Activated T-cell treated with anti-CD3 and anti-CD28 coated beads for 48 hours (primary cell): ENCODE measurements around the gene FAXDC2.

Experiments used
- DNase-seq: peaks from one replicate; pipeline ENCODE4 v3.0.0-alpha.2; 2020; ENCODE audit warnings: low read depth

FAXDC2 gene

GRCh38 chr5:154850255-154851062 is at the start of gene FAXDC2:
Gene FAXDC2, minus strand, starts transcription at chr5:154850603. Its CDS starts 12,425 bp downstream, at chr5:154838178.
- DNase-seq, result no peak

GRCh38 chr5:154900066-154900465 is 49.7 kb upstream of the FAXDC2 start:
- DNase-seq, result no peak

DNA sequence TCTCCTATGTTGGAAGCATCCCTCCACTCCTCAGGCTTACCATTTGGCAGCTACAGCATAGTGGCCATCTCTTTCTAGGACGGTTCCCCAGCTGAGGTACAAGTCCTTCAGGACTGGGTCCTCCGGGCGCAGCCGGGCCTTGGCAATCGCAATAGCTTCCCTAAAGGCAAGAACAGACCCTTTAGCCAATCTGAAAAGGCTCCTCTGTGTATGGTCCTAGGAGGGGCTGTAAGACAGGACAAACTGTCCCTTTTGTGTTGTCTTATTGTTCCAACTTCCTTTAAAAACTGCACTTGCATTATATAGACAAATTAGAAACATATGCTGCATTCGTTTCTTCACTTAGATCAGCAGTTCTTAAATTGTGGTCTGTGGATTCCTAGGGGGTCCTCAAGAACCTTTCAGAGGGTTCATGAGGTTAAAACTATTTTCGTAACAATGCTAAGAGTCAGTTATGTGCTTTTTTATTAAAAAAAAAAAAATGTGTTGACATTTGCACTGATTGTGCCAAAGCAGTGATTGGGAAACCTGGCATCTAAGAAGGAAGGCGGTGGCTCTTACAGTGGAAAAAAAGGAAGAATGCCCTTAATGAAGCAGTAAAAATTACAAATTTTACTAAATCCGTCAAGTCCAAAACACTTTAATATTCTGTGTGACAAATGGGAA is 48.9 kb upstream of the FAXDC2 start:
- DNase-seq, result no peak

GRCh38 chr5:154898210-154898609 is 47.8 kb upstream of the FAXDC2 start:
- DNase-seq, result no peak

DNA sequence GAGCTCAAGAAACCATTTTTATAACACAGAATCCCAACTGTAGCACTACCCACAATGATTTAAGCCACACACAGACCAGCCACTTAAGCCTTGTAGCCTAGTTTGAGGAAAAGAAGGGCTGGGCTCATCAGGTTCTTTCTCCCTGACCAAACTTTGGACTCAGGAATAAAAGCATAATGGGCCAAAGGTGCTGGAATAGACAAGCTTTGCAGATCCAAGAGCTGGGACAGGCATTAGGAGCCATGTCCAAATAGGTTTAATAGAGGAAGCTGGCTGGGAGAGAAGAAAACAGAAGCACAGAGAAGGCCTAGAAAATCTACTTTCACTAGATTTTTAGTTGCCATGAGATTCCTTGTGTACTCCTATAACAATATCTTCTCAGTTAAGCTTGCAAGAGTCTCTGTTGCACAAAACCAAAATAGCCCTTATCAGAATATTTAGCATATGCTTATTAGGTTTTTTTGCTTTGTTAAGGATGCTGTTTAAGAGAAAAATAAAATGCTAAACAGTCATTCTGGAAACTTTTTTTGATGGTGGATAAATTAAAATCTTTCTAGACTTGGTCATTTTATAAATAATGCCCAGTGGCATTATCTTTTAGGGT is 46.3 kb upstream of the FAXDC2 start:
- no peak for DNase-seq

- DNase-seq, result no peak
These were observed 45.5 kb upstream of the FAXDC2 start for GRCh38 chr5:154895606-154896561.

- no peak for DNase-seq
These were observed 43.0 kb upstream of the FAXDC2 start for GRCh38 chr5:154893381-154893780.

- DNase-seq, result no peak
These were observed 42.0 kb upstream of the FAXDC2 start for GRCh38 chr5:154892369-154892771.

GRCh38 chr5:154885439-154885838 is 35.0 kb upstream of the FAXDC2 start:
- no peak for DNase-seq

GRCh38 chr5:154884424-154884823 is 34.0 kb upstream of the FAXDC2 start:
- DNase-seq, result no peak

DNA sequence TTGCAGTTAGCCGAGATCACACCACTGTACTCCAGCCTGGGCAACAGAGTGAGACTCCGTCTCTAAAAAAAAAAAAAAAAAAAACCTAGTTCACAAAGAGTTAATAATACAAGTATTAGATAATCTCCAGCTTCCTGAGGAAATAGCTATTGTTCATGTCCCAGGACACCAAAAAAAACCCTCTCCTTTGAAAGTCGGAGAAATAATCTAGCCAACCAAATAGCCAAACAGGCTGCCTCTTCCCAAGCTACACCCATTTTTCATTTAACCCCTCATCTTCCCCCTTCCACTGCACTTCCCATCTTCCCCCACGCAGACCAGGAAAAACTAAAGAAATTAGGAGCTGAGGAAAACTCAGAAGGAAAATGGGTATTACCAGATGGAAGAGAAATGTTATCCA is 31.6 kb upstream of the FAXDC2 start:
- DNase-seq, result no peak

GRCh38 chr5:154878642-154879335 is 28.4 kb upstream of the FAXDC2 start:
- no peak for DNase-seq

- no peak for DNase-seq
These were observed 23.5 kb upstream of the FAXDC2 start for GRCh38 chr5:154873791-154874331.

DNA sequence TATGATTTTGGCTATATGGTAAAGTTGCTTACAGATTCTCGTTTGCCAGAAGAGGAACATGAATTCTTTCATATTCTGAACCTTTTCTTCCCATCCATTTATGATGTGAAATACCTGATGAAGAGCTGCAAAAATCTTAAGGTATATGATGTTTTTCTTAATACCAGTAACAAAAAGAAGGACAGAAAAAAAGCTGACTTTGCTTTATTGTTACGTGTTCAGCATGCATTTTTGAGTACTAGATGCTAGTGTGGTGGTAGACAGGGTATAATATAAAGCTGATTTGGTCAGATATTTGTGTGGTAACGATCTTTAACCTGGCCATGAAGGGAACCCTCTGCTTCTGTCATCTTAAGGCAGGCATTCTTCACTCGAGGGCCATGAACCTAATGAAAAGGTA is 21.3 kb upstream of the FAXDC2 start:
- DNase-seq, result no peak

DNA sequence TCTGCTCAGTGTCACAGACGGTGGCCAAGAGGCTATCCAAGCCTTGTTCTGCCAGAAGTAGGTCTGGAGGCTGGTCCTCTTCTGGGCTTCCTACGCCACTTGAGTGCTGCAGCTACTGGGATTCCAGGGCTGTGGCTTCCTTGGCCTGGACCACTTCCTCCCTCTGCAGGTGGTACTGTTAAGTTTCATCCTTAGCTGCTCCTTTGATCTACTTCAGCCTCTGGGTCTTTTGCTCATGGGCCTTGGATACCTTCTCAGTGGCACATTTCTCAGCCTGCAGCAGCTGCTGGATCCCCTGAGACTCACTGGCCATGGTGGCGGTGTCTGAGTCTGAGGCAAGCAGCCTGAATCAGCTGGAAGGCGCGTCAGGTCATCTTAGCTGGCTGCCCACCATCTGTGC is 18.3 kb upstream of the FAXDC2 start:
- no peak for DNase-seq

DNA sequence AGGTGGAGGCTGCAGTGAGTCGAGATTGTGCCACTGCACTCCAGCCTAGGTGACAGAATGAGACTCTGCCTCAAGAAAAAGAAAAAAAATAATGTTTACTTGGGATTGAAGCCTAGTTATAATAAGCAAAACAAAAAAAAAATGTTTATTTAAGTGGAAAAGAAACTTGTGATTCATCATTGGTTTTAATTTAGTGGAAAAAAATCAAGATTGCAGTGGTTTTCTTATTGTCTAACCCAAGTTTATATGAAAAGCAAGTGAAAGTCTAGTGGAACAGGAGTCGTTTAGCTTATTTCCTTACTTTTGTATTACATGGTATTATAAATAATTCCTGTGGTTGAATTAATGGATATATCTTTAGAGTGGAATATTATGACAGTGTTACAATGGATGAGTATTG is 16.4 kb upstream of the FAXDC2 start:
- DNase-seq, result no peak

GRCh38 chr5:154865466-154866184 is 15.2 kb upstream of the FAXDC2 start:
- DNase-seq, result no peak

- DNase-seq, result no peak
These were observed 13.1 kb upstream of the FAXDC2 start for GRCh38 chr5:154863291-154864080.

- DNase-seq, result no peak
These were observed 12.4 kb upstream of the FAXDC2 start for GRCh38 chr5:154862766-154863165.

DNA sequence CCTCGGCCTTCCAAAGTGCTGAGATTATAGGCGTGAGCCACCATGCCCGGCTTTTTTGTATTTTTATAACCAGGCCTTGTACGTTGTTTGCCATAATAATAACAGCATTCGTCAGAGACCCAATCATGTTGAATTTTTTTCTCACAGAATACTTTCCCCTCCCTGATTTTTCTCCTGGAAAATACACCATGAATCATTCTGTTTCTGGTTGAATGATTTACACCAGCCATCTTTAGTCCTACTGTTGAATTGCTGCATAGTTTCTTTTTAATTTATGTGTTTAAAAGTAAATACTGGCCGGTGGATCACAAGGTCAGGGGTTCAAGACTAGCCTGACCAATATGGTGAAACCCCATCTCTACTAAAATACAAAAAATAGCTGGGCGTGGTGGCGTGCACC is 11.5 kb upstream of the FAXDC2 start:
- no peak for DNase-seq
